Measurements from ENCODE around the gene TACC2.
"Not testable (repeated sequence)": the region's sequence is repeated elsewhere in the genome, so short reads cannot be mapped to it uniquely, and the experiment has no call there.

TACC2 gene

GRCh38 chr10:122198631-122199030 lies 209.7 kb downstream of the TACC2 start:
- Histone ChIP-seq H3K79me2 (ENCODE audit: insufficient read depth, low read depth) (no peaks in the 10 kb centered on the region), H2AFZ (ENCODE audit: low read depth) (no peak overlapping the region), H4K20me1 (ENCODE audit: insufficient read depth) (no peaks in the 10 kb centered on the region), H3K36me3 (ENCODE audit: insufficient read depth) (no peaks in the 10 kb centered on the region), H3K4me3 (IDR thresholded peaks at IDR 0.05; ENCODE audit: insufficient read depth, low read depth, low read length) (no peak overlapping the region), H3K27me3 (ENCODE audit: insufficient read depth, low read depth) (no peaks in the 10 kb centered on the region; the same call in 1 of the 2 replicates), H3K27ac (no peak overlapping the region), H3K4me1 (ENCODE audit: low read depth, poor library complexity, severe bottlenecking) (no peaks in the 10 kb centered on the region), H3K4me2 (no peak overlapping the region), H3K9ac (no peak overlapping the region)
- no peak for TF ChIP-seq CTCF (conservative IDR thresholded peaks at IDR 0.05; ENCODE audit: low read depth, low read length)

DNA sequence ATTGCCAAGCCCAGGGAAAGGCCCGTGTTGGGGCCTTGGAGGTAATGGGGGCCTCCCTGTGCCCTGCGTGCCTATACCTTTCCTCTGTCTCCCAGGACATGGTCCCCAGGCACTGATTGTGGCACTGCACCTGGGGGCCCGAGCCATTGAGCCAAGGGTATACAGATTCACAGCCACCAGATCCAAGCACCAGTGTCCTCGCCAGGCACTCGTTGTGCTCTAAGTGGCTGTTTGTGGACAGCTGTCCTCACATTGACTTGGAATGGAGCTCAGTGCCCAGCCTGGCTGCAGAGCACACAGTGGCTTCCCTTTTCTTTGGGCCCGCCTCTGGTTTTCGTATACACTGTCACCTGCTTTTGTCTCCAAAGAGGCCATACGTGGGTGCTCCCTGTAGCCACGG lies 210.1 kb downstream of the TACC2 start:
- no peaks in the 10 kb centered on the region for H3K79me2 ChIP-seq (ENCODE audit: insufficient read depth, low read depth)
- H4K20me1 ChIP-seq (ENCODE audit: insufficient read depth): no peaks in the 10 kb centered on the region
- H3K9ac ChIP-seq: no peak overlapping the region
- no peak for TF ChIP-seq CTCF (conservative IDR thresholded peaks at IDR 0.05; ENCODE audit: low read depth, low read length)
- H3K27me3 ChIP-seq (ENCODE audit: insufficient read depth, low read depth): no peaks in the 10 kb centered on the region; the same call in 1 of the 2 replicates
- no peaks in the 10 kb centered on the region for H3K4me1 ChIP-seq (ENCODE audit: low read depth, poor library complexity, severe bottlenecking)
- no peak overlapping the region for H3K4me3 ChIP-seq (IDR thresholded peaks at IDR 0.05; ENCODE audit: insufficient read depth, low read depth, low read length)
- H3K4me2 ChIP-seq: no peak overlapping the region
- H3K27ac ChIP-seq: no peak overlapping the region
- H2AFZ ChIP-seq (ENCODE audit: low read depth): no peak overlapping the region
- no peaks in the 10 kb centered on the region for H3K36me3 ChIP-seq (ENCODE audit: insufficient read depth)

- no peak overlapping the region for H3K27ac ChIP-seq
- H3K79me2 ChIP-seq (ENCODE audit: insufficient read depth, low read depth): no peaks in the 10 kb centered on the region
- no peaks in the 10 kb centered on the region for H4K20me1 ChIP-seq (ENCODE audit: insufficient read depth)
- H3K9ac ChIP-seq: no peak overlapping the region
- H3K36me3 ChIP-seq (ENCODE audit: insufficient read depth): no peaks in the 10 kb centered on the region
- no peak overlapping the region for H3K4me2 ChIP-seq
- H3K4me1 ChIP-seq (ENCODE audit: low read depth, poor library complexity, severe bottlenecking): no peaks in the 10 kb centered on the region
- H3K4me3 ChIP-seq (IDR thresholded peaks at IDR 0.05; ENCODE audit: insufficient read depth, low read depth, low read length): no peak overlapping the region
- H3K27me3 ChIP-seq (ENCODE audit: insufficient read depth, low read depth): no peaks in the 10 kb centered on the region; the same call in 1 of the 2 replicates
- no peak overlapping the region for H2AFZ ChIP-seq (ENCODE audit: low read depth)
- TF ChIP-seq CTCF (conservative IDR thresholded peaks at IDR 0.05; ENCODE audit: low read depth, low read length): no peak
Observed at GRCh38 chr10:122199689-122200088, 210.7 kb downstream of the TACC2 start.

- no peak for TF ChIP-seq CTCF (conservative IDR thresholded peaks at IDR 0.05; ENCODE audit: low read depth, low read length)
- Histone ChIP-seq H3K27me3 (ENCODE audit: insufficient read depth, low read depth) (no peaks in the 10 kb centered on the region; the same call in 1 of the 2 replicates), H3K4me3 (IDR thresholded peaks at IDR 0.05; ENCODE audit: insufficient read depth, low read depth, low read length) (no peak overlapping the region), H3K36me3 (ENCODE audit: insufficient read depth) (no peaks in the 10 kb centered on the region), H3K9ac (no peak overlapping the region), H3K4me2 (no peak overlapping the region), H3K4me1 (ENCODE audit: low read depth, poor library complexity, severe bottlenecking) (no peaks in the 10 kb centered on the region), H3K27ac (no peak overlapping the region), H3K79me2 (ENCODE audit: insufficient read depth, low read depth) (no peaks in the 10 kb centered on the region), H2AFZ (ENCODE audit: low read depth) (no peak overlapping the region), H4K20me1 (ENCODE audit: insufficient read depth) (no peaks in the 10 kb centered on the region)
Observed at GRCh38 chr10:122201401-122201800, 212.4 kb downstream of the TACC2 start.

DNA sequence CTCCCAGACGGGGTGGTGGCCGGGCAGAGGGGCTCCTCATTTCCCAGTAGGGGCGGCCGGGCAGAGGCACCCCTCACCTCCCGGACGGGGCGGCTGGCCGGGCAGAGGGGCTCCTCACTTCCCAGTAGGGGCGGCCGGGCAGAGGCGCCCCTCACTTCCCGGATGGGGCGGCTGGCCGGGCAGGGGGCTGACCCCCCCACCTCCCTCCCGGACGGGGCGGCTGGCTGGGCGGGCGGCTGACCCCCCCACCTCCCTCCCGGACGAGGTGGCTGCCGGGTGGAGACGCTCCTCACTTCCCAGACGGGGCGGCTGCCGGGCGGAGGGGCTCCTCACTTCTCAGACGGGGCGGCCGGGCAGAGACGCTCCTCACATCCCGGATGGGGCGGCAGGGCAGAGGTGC lies 214.2 kb downstream of the TACC2 start:
- H3K4me3 ChIP-seq (IDR thresholded peaks at IDR 0.05; ENCODE audit: insufficient read depth, low read depth, low read length); H3K9ac ChIP-seq; H3K4me2 ChIP-seq; H3K27me3 ChIP-seq (ENCODE audit: insufficient read depth, low read depth); H3K79me2 ChIP-seq (ENCODE audit: insufficient read depth, low read depth); H3K27ac ChIP-seq; H3K36me3 ChIP-seq (ENCODE audit: insufficient read depth); H2AFZ ChIP-seq (ENCODE audit: low read depth); H4K20me1 ChIP-seq (ENCODE audit: insufficient read depth); H3K4me1 ChIP-seq (ENCODE audit: low read depth, poor library complexity, severe bottlenecking): not testable (repeated sequence)
